GM21576 (cell line): ENCODE data around the gene ATP6V0A4.
"Not testable (repeated sequence)": the region's sequence is repeated elsewhere in the genome, so short reads cannot be mapped to it uniquely, and the experiment has no call there.

Experiments used
- ATAC-seq: cut with Tn5 transposase; IDR thresholded peaks from one replicate; pipeline ENCODE4 v1.9.1; 2021; ENCODE audit warnings: mild to moderate bottlenecking, moderate library complexity; ENCODE audit not compliant: unreplicated experiment

Gene ATP6V0A4

DNA sequence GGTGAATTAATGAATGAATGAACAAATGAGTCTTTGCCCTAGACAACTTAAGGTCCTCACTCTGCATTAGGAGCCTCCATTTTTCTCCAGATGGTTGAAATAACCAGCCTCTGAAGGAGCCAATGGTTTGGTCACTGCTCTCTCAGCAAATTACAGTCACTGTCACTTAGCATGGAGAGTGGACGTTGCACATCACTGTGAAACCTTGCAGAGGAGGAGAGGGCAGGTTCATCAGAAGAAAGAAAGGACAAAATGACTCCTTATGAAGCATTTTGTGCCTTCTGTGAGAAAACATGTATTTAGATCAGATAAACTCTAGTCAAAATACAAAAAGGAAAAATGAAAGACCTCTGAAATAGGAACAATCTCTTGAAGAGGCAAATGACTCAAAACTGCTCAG is 6.6 kb upstream of the ATP6V0A4 start:
- no peak for ATAC-seq

DNA sequence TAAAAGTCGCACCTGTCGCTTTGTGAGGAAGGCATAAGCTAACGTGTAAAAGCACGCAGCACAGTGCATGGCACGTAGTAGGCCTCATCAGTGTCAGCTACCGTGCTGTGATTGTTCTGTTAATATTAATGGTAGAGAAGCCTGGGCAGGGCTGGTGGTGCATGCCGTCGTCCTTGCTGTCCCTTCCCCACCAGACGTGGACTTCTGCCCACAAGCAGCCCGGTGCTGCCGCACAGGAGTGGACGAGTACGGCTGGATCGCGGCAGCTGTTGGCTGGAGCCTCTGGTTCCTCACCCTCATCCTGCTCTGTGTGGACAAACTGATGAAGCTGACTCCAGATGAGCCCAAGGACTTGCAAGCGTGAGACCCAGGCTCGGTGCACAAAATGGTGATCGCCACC is 4.7 kb upstream of the ATP6V0A4 start:
- ATAC-seq: no peak

DNA sequence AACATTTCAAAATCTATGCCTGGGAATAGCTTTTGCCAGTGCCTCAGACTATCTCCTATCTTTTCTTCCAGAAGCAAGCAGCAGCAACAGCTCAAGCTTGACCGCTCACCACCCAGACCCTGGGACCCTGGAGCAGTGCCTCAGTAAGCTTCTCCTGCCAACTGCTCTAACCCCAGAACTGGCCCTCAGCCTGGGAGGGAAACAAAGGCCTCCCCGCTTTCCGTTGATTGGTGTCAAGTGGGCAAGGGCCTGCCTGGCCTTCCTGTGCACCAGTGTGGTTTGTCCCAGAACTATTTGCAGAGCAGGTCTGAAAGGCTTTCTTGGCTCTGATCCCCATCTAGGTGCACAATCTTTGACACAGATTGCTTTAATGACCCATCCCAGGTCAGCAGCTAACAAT is 3.3 kb upstream of the ATP6V0A4 start:
- ATAC-seq: no peak

DNA sequence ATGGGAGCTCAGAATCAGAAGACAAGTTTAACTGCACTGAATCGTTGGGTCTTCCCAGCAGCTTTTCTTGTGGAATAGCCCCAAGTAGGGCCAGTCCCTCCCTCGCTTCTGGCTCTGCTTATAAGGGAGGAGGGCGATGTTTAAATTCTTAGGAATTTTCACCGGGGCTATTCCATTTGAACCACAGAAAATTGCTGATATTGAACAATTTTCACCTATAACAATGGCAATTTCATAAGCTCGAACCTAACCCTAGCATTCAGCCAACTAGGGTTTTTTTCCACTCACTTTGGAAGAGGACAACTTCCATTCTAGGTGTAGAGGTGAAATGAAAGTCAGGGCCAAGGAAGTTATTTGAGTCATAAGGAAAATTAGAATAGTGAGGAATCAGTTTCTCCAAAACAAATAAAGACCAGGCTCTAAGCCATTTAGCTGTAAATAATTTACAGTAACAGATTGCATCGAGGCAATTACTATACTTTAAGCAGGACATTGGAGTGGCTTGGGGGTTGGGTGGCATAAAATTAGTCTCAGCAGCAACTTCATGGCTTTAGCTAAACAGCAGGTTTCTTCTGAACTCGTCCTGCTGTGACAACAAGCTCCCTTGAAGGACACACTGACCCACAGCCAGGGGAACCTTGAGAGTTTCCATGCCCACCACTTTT is 1.5 kb upstream of the ATP6V0A4 start:
- no peak for ATAC-seq

DNA sequence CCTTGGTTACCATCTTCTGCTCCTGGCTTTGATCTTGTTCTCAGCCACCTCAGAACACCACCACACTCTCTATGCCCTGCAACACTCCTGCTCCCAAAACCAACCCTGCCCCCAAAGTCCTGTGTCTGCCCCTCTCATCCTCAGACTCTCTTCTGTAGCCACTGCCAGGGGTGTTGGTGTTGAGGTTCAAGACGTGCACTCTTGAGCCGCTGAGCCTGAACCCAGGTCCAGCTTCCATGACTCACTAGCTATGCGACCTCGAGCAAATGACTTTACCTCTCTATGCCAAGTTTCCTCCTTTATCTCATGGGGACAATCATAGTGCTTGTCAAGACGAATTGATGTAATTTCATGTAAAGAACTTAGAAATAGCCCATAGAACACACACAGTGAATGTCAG is 840 bp upstream of the ATP6V0A4 start:
- no peak for ATAC-seq

DNA sequence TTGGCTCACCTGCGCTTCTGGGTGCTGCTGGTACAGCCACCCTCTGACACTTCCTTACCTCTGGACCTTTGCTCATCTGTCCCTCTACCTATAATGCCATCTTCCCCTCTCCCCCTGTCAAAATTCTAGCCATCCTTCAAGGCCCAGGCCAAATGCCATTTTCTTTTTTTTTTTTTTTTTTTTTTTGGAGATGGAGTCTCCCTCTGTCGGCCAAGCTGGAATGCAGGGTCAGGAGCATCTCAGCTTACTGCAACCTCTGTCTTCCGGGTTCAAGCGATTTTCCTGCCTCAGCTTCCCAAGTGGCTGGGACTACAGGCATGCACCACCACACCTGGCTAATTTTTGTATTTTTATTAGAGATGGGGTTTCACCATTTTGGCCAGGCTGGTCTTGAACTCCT is 950 bp downstream of the ATP6V0A4 start:
- ATAC-seq: not testable (repeated sequence)

DNA sequence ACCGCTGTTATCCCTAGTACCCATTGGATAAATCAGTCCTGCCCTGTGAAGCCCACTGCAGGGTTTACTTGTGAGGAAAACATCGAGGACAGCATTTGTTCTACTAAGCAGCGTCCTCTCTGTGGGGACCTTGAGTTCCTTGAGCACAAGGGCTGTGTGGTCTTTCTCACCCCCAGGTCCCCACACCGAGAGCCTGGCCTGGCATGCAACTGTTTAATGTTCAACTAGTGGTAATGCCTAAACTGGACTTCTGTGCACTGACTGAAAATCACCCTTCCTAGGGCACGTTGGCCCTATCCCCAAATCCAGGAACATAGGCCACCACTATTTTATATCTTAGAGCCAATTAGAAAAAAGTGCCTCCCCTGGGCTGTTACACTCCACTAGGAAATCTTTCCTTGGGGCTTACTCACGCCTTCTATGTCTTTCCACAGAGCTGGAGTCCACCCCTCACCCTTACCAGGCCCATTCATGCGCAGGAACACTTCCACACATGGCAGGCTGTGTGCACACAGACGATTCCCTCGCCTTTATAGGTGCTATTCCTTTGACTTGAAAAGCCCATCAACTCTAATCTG is 1.9 kb downstream of the ATP6V0A4 start:
- no peak for ATAC-seq

DNA sequence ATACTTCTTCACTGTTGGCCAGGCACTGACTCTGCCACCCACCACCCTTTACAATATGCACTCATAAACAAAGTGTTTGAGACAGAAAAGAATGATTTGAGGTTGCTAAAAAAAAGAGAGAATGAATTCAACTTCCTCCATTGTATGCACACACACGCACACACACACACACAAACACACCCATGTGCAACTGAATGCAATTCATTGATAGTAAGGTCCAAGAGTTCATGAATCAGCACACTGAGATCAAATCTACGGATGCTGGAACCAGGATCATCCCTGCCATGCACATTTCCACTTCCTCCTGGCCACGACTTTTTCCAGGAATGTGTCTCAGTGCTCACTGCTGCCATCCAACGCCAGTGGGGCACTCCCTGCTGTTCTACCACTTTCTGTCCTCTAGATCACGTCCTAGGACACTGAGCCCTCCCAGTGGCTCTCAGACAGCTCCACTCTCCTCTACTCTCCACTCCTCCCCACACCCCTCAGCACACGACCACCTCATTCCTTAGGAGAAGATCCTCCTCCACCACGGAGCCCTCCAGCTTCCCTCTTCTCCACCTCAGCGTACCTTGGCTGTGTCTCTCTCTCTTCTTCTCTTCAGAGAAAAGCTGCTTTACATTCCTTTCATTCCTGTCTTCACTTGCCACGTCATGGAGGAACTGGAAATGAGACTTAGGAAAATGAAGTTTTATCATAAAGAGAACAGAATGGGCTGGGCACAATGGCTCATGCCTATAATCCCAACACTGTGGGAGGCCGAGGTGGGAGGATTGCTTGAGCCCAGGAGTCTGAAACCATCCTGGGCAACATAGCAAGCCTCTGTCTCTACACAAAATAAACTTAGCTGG is 12.2 kb downstream of the ATP6V0A4 start:
- no peak for ATAC-seq

DNA sequence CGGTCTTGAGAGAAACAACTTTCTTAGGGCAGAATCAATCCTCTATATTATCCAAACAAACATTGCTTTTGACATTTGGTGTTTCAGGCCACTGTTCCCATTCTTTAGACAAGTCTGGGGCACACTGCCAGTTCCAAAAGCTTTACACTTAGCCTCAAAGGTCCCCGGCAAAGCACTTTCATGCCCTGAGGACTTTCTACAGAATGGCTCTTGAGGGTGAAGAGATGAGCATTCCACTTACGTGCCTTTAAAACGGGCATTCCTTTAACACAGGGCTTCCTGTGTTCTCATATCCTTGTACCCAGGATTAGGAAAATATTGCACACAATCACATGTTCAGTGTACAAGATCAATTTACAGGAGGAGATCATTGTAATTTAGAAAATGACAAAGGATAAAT is 13.3 kb downstream of the ATP6V0A4 start:
- no peak for ATAC-seq

DNA sequence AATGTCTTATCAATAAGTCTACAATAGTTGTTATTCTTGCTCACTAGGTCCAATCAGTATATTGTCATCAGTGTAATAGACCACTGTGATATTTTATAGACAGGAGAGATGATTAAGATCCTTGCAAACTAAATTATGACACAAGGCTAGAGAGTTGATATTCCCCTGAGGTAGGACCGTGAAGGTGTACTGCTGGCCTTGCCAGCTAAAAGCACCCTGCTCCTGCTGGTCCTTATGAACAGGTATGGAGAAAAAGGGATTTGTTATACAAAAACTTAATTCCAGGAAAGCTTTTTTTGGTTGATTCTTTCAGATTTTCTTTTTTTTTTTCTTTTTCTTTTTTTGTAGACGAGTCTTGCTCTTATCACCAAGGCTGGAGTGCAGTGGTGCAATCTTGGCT is 17.0 kb downstream of the ATP6V0A4 start:
- no peak for ATAC-seq

DNA sequence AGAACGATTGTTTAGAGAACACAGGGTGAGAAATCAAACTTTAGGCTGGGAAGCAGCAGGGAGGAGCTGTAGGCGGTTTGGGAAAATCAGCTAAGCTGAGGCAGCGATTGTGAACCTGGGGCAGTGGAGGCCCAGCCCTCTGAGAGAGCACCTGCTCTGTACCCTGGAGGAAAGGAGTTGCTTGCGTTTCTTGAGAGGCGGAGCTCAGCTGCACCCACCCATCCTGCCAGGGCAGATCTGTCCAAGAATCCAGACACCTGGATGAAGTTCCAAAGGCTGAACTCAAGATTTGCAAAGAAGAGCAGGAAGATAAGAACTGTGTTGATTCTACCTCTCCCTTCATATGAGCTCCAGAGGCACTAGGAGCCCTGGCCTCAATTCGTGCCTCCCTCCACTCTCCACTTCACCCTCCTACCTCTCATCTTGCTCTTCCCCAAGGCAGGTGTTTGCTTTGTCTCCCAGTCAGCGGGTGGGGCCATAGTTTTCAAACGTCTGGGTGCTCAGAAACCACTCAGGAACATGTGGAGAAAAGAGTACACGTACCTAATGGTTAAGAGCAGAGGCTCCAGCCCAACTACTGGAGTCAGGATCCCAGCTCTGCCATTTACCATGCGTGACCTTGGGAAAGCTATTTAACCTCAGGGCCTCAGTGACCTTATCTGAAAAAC is 21.7 kb downstream of the ATP6V0A4 start:
- no peak for ATAC-seq

DNA sequence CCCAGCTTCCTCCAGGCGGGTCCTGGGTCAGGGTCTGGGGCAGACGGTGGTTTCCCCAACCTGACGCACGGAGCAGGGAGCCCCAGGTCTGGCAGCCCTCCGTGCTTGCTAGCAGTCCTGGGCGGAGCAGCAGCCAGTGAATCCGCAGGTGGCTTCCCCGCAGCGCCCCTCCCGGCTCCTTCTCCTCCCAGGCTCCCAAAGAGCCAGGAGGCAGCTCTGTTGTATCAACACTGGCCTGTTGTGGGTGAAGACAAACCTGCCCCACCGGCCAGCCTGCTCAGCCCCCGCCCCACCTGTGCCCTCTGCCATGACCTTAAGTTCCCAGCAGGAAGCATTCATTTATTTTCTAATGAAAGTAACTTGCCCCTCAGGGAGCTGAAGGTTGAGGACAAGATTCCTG is 24.2 kb downstream of the ATP6V0A4 start:
- no peak for ATAC-seq

DNA sequence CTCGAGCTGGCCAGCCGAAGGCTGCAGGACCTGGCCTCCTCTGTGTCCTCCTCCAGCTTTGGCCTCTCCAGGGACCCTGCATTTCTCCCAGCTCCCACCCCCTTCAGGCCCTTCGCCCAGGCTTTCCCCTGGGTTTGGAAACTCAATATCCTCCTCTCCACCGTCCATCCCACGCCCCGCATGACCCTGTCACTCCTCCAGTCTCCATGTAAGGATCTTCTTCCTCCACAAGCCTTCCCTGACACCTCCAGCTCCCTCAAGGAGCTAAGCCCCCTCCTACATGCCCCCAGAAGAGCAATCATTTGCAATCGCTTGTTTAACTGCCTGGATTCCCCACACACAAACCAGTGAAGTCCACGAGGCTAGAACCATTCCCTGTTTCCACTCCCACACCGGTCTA is 24.8 kb downstream of the ATP6V0A4 start:
- no peak for ATAC-seq

DNA sequence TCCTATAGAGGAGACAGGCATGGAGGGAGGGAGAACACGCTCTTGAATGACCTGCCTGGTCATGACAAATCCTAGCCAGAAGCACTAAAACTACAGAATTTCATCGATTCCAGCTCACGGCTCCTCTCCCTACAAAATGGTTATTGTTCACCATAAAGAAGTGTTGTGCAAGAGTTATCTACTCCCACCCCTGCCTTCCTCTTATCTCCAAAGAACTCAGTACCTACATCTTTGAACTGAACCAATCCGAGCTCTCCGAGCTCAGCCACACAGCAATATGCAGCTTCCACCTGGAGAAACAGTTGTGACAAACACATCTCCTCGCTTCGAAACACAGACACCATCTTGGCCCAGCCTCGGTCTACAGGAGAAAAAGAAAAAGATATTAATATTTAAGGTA is 27.1 kb downstream of the ATP6V0A4 start:
- no peak for ATAC-seq

DNA sequence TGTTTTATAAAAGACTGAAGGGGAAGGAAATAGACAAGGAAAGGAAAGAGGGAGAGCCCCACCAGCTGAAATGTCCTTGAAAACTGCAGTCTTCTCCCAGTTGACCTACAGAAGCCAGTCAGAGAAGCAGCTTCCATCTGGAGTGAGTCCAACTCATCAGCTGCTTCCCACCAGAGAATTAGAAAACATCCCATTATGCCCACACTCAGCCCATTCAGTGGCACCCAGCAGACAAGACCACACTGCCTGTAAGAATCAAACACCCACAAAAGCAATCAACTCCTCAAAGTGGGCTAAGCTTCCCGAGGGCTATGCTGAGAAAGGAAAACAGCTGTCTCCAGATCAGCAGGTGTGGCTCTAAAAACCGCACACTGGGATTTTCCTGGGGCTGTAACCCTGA is 29.8 kb downstream of the ATP6V0A4 start:
- no peak for ATAC-seq

DNA sequence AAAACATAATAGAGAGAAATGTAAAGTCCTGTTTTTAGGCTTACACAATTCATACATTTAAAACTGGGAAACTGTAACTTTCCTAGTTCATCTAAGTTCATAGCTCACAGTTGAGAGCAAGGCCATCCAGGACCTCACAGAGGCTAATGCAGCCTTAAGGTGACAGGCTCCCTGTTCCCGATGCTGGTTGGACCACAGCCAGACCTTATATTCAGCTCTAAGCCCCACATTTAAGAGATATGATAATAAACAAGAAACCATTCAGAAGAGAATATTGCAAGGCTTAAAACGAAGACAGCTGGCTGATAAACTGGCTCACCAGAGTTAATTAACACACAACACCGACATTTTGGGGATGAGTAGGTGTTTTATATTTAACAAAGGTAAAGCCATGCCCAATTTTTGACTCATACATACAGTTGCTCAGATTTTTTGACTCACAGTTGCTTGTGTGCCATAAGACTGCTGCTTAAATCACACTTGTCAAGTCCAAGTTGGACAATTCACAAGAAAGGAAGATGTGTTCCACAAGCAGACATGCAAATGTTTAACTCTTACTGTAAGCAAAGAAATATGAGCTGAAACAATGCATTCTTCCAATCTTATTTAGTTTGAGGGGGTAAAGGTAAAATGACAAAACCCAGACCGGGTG is 41.3 kb downstream of the ATP6V0A4 start:
- ATAC-seq: no peak

DNA sequence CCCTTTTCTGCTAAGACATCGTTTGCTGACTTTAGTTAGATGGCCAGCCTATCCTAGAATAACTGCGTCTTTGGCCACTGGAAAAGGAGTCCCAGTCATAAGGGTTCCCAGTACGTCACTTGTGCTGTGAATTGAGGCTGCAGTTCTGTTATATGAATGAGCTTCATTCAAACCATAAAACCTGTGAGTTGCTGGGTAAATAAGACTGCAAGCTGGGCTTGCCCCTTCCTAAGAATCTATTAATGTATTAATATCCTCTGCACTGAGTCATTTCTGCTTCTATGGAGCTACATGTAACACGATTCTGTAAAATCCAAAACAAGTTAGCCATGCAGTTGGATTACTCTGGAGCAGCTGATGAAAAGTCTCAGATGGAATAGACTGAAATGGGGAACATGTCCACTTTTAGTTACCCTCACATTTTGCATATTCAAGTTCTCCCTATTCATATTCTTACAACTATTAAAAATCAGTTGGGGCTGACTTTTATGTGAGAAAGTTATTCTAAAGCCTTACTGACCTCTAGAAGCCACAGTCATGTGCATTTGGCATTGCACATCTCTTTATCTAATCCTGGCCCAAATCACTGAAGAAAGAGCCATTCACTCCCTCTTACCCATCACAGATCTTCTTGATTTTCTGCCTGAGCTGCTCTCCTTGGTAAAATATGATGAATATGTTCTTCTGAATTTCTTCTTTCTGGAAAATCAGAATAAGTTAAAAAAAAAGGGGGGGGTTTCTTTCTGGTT is 42.0 kb downstream of the ATP6V0A4 start:
- no peak for ATAC-seq

DNA sequence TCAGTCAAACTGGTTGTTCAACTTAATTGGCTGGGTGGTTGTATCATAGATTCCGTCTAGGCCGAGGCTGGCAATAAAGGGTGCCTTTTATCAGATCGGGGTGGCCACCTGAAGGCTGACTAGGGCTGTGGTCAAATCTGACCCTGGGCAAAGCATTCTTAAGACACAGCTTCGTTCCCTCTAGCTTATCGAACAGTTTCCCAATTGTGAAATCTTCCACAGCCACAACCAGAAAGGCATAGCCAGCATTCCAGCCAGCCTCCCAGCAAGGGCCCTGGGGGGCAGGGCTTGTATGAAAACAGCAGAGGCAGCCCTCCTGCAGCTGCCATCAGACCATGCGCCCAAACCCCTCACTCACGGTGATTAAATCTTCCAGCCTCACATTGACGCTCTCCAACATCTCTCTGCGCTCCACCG is 42.7 kb downstream of the ATP6V0A4 start:
- no peak for ATAC-seq

DNA sequence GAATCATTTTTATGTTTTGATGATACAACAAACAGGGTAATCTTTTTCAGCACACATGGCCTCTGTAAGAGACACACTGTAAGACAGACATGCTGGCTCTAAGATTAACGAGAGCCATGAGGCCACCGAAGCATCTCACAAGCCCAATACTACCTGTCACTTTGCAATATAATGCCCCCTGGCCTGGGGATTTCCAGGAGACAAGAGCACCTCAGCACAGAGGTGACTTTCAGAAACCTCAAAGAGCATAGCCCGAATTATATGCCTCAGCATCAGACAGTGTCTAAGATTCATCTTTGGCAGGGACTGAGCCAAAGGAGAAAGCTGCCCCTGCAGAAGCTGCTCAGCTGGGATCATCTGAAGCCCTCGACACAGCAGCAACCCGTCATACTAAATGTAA is 44.4 kb downstream of the ATP6V0A4 start:
- ATAC-seq: no peak

DNA sequence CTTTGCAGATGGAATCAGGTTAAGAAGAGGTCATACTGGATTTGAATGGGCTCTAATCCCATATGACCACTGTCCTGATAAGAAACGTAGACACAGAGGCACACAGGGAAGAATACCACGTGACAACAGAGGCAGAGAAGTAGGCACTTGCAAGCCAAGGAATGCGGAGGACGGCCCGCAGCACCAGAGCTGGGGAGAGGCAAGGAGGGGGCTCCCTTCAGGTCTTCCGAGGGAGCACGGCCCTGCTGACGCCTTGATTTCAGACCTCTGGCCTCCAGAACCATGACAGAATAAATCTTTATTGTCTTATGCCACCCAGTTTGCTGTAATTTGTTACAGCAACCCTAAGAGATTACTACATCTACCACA is 44.9 kb downstream of the ATP6V0A4 start:
- no peak for ATAC-seq
